ENCODE data around the gene GNG12. TPM values are rescaled to one million over a fixed set of nuclear protein-coding genes. Genes with fewer than 3 reads are reported as not detected.
"Not testable (repeated sequence)": the region's sequence is repeated elsewhere in the genome, so short reads cannot be mapped to it uniquely, and the experiment has no call there.

The GNG12 gene
- total RNA-seq, 4 donors from 2014 or later, result 17.9 to 24.5 (median 22.1) TPM

GRCh38 chr1:67672260-67672803 lies 160.9 kb downstream of the GNG12 start:
- Histone ChIP-seq H3K36me3 (no peaks in the 10 kb centered on the region), H3K4me3 (no peak overlapping the region), H3K27me3 (no peaks in the 10 kb centered on the region), H3K27ac (peak overlapping the region in 1 of 4 donors; percentile 19), H3K4me1 (peaks cover 12 to 20% of the 10 kb centered on the region in 2 donors), H3K9me3 (no peaks in the 10 kb centered on the region)
- intact Hi-C loops (cut with DNase I; ENCODE audit: low total_unique reads), result no loop called here
- DNase-seq (no peak), ATAC-seq (peak; percentile 57 to 76)
- TF ChIP-seq CTCF (IDR thresholded peaks at IDR 0.05 in 4 of 5, conservative IDR thresholded peaks at IDR 0.05 in 1 of 5), result no peak
- TF ChIP-seq POLR2A (IDR thresholded peaks at IDR 0.05), result no peak
- in situ Hi-C loops (cut with MboI; ENCODE audit: low sequenced_read_pairs in 4 of 4), result no loop called here

- Histone ChIP-seq H3K4me1 (peaks cover 0 to 3% of the 10 kb centered on the region in 2 donors), H3K9me3 (no peaks in the 10 kb centered on the region), H3K4me3 (no peak overlapping the region), H3K36me3 (no peaks in the 10 kb centered on the region), H3K27me3 (no peaks in the 10 kb centered on the region), H3K27ac (peak overlapping the region in 2 of 4 donors; percentile 33 to 55)
- intact Hi-C loops (cut with DNase I; ENCODE audit: low total_unique reads) (no loop called here), in situ Hi-C loops (cut with MboI; ENCODE audit: low sequenced_read_pairs in 4 of 4) (no loop called here)
- ATAC-seq, result peak; percentile 55 to 74
- DNase-seq, result no peak
- TF ChIP-seq POLR2A (IDR thresholded peaks at IDR 0.05), result peak in 1 of 2 donors; percentile 32
- TF ChIP-seq CTCF (IDR thresholded peaks at IDR 0.05 in 4 of 5, conservative IDR thresholded peaks at IDR 0.05 in 1 of 5), result no peak
Observed at GRCh38 chr1:67668660-67669059, 164.6 kb downstream of the GNG12 start.

GRCh38 chr1:67666636-67667035 lies 166.6 kb downstream of the GNG12 start:
- H3K9me3 ChIP-seq, result no peaks in the 10 kb centered on the region
- intact Hi-C loops (cut with DNase I; ENCODE audit: low total_unique reads) (no loop called here), in situ Hi-C loops (cut with MboI; ENCODE audit: low sequenced_read_pairs in 4 of 4) (no loop called here)
- no peaks in the 10 kb centered on the region for H3K27me3 ChIP-seq
- H3K4me3 ChIP-seq, result no peak overlapping the region
- ATAC-seq (no peak), DNase-seq (no peak)
- no peak overlapping the region for H3K27ac ChIP-seq
- no peaks in the 10 kb centered on the region for H3K4me1 ChIP-seq
- no peak for TF ChIP-seq POLR2A (IDR thresholded peaks at IDR 0.05)
- no peak for TF ChIP-seq CTCF (IDR thresholded peaks at IDR 0.05 in 4 of 5, conservative IDR thresholded peaks at IDR 0.05 in 1 of 5)
- no peaks in the 10 kb centered on the region for H3K36me3 ChIP-seq

- ATAC-seq; in situ Hi-C loops (cut with MboI; ENCODE audit: low sequenced_read_pairs in 4 of 4): not testable (repeated sequence)
Observed at GRCh38 chr1:67665307-67665706, 168.0 kb downstream of the GNG12 start.

GRCh38 chr1:67664048-67664447 lies 169.2 kb downstream of the GNG12 start:
- no peaks in the 10 kb centered on the region for H3K9me3 ChIP-seq
- in situ Hi-C loops (cut with MboI; ENCODE audit: low sequenced_read_pairs in 4 of 4), result no loop called here
- TF ChIP-seq CTCF (IDR thresholded peaks at IDR 0.05 in 4 of 5, conservative IDR thresholded peaks at IDR 0.05 in 1 of 5), result no peak
- TF ChIP-seq POLR2A (IDR thresholded peaks at IDR 0.05), result no peak
- no peaks in the 10 kb centered on the region for H3K4me1 ChIP-seq
- ATAC-seq, result no peak
- H3K36me3 ChIP-seq, result no peaks in the 10 kb centered on the region
- H3K27me3 ChIP-seq, result no peaks in the 10 kb centered on the region
- intact Hi-C loops (cut with DNase I; ENCODE audit: low total_unique reads), result no loop called here
- H3K4me3 ChIP-seq, result no peak overlapping the region
- DNase-seq, result no peak
- H3K27ac ChIP-seq, result no peak overlapping the region

More at GRCh38 chr1:67665307-67665706, 168.0 kb downstream of the GNG12 start:
- DNase-seq; H3K4me3 ChIP-seq; H3K4me1 ChIP-seq; H3K27ac ChIP-seq; intact Hi-C loops (cut with DNase I; ENCODE audit: low total_unique reads); H3K27me3 ChIP-seq; H3K9me3 ChIP-seq; H3K36me3 ChIP-seq: not testable (repeated sequence)
